H9 (cell line): Measurements from ENCODE around the gene ABCG8. TPM values are rescaled to one million over a fixed set of nuclear protein-coding genes. Genes with fewer than 3 reads are reported as not detected.

Experiments used
- DNase-seq: peaks from one replicate; pipeline ENCODE4 v3.0.0-alpha.2; 2017
- H2AFZ ChIP-seq: one replicate; pipeline ENCODE4 v1.6.1; 2013; ENCODE audit warnings: mild to moderate bottlenecking, low read length, control low read depth, moderate library complexity
- H2AK5ac ChIP-seq: 2 replicates; pipeline ENCODE4 v1.6.1; 2013; ENCODE audit warnings: low read length, control low read depth, mixed read lengths; ENCODE audit not compliant: insufficient read length
- H2BK120ac ChIP-seq: one replicate; pipeline ENCODE4 v1.6.1; 2013; ENCODE audit warnings: low read depth, mild to moderate bottlenecking, low read length, control low read depth, inconsistent platforms; ENCODE audit not compliant: poor library complexity, severe bottlenecking
- H2BK12ac ChIP-seq: 2 replicates; pipeline ENCODE4 v1.6.1; 2013; ENCODE audit warnings: low read length, control low read depth, mixed read lengths, low read depth; ENCODE audit not compliant: insufficient read length
- H2BK15ac ChIP-seq: 2 replicates; pipeline ENCODE4 v1.6.1; 2013; ENCODE audit warnings: low read depth, low read length, control low read depth
- H2BK20ac ChIP-seq: one replicate; pipeline ENCODE4 v1.6.1; 2013; ENCODE audit warnings: low read depth, mild to moderate bottlenecking, low read length, control low read depth, inconsistent platforms; ENCODE audit not compliant: poor library complexity, severe bottlenecking
- H2BK5ac ChIP-seq: 2 replicates; pipeline ENCODE4 v1.6.1; 2013; ENCODE audit warnings: low read length, control low read depth, mixed read lengths; ENCODE audit not compliant: insufficient read length
- H3K14ac ChIP-seq: 2 replicates; pipeline ENCODE4 v1.6.1; 2013; ENCODE audit warnings: low read length, control low read depth; ENCODE audit not compliant: insufficient read depth
- H3K18ac ChIP-seq: 2 replicates; pipeline ENCODE4 v1.6.1; 2013; ENCODE audit warnings: low read depth, mild to moderate bottlenecking, mixed read lengths, low read length, control low read depth; ENCODE audit not compliant: insufficient read length
- H3K23ac ChIP-seq: 2 replicates; pipeline ENCODE4 v1.6.1; 2013; ENCODE audit warnings: low read length, control low read depth, mixed read lengths, low read depth; ENCODE audit not compliant: insufficient read length
- H3K23me2 ChIP-seq: 2 replicates; pipeline ENCODE4 v1.6.1; 2013; ENCODE audit warnings: low read depth, mild to moderate bottlenecking, mixed read lengths, low read length, control low read depth; ENCODE audit not compliant: insufficient read length, poor library complexity, severe bottlenecking
- H3K27ac ChIP-seq: 2 replicates; pipeline ENCODE4 v1.5.1; 2013; ENCODE audit warnings: low read length, control low read depth, mixed read lengths, low read depth; ENCODE audit not compliant: insufficient read length
- H3K27me3 ChIP-seq: 2 replicates; pipeline ENCODE4 v1.6.1; 2013; ENCODE audit warnings: low read length, control low read depth, inconsistent platforms; ENCODE audit not compliant: insufficient read depth
- H3K4ac ChIP-seq: 2 replicates; pipeline ENCODE4 v1.6.1; 2013; ENCODE audit warnings: low read depth, mild to moderate bottlenecking, control low read depth, inconsistent platforms, low read length, moderate library complexity
- H3K4me1 ChIP-seq: 2 replicates; pipeline ENCODE4 v1.6.1; 2013; ENCODE audit warnings: low read length, control low read depth, inconsistent platforms; ENCODE audit not compliant: insufficient read depth
- H3K4me2 ChIP-seq: 2 replicates; pipeline ENCODE4 v1.6.1; 2013; ENCODE audit warnings: low read length, control low read depth, mixed read lengths; ENCODE audit not compliant: insufficient read length, insufficient read depth
- H3K56ac ChIP-seq: 2 replicates; pipeline ENCODE4 v1.6.1; 2013; ENCODE audit warnings: low read depth, mild to moderate bottlenecking, mixed read lengths, low read length, control low read depth; ENCODE audit not compliant: insufficient read length
- H3K79me1 ChIP-seq: 2 replicates; pipeline ENCODE4 v1.6.1; 2013; ENCODE audit warnings: low read depth, mild to moderate bottlenecking, moderate library complexity, low read length, control low read depth, inconsistent platforms; ENCODE audit not compliant: insufficient read depth, poor library complexity, severe bottlenecking
- H3K79me2 ChIP-seq: 2 replicates; pipeline ENCODE4 v1.6.1; 2013; ENCODE audit warnings: low read length, control low read depth, inconsistent platforms; ENCODE audit not compliant: insufficient read depth
- H3K9ac ChIP-seq: 2 replicates; pipeline ENCODE4 v1.6.1; 2013; ENCODE audit warnings: low read length, control low read depth, mixed read lengths; ENCODE audit not compliant: insufficient read length; ENCODE audit errors: extremely low read depth
- H3K9me3 ChIP-seq: one replicate; pipeline ENCODE4 v1.6.1; 2013; ENCODE audit warnings: low read depth, low read length, inconsistent platforms; ENCODE audit not compliant: control insufficient read depth
- H3T11ph ChIP-seq: one replicate; pipeline ENCODE4 v1.6.1; 2013; ENCODE audit warnings: mild to moderate bottlenecking, low read length, control low read depth, inconsistent platforms
- H4K20me1 ChIP-seq: one replicate; pipeline ENCODE4 v1.6.1; 2013; ENCODE audit not compliant: control insufficient read depth, insufficient read length, insufficient read depth
- H4K5ac ChIP-seq: 2 replicates; pipeline ENCODE4 v1.6.1; 2013; ENCODE audit warnings: low read depth, mild to moderate bottlenecking, mixed read lengths, low read length, control low read depth; ENCODE audit not compliant: insufficient read length
- H4K8ac ChIP-seq: replicated peaks from 2 replicates; pipeline ENCODE4 v1.6.1; 2013; ENCODE audit warnings: low read length, control low read depth, mixed read lengths, low read depth; ENCODE audit not compliant: insufficient read length
- H4K91ac ChIP-seq: 2 replicates; pipeline ENCODE4 v1.6.1; 2013; ENCODE audit warnings: low read depth, mild to moderate bottlenecking, moderate library complexity, mixed read lengths, low read length, control low read depth; ENCODE audit not compliant: insufficient read length
- H3K27ac Mint-ChIP-seq, 3 experiments: 2 replicates in 2 of 3; 3 replicates in 1 of 3; pipeline ENCODE4 v1.8.0; 2020 to 2021; ENCODE audit warnings: mixed read lengths in 3 of 3, mild to moderate bottlenecking in 1 of 3, moderate library complexity in 1 of 3
- H3K27me3 Mint-ChIP-seq: 2 replicates; pipeline ENCODE4 v1.8.0; 2021; ENCODE audit warnings: low read depth, mild to moderate bottlenecking, moderate library complexity, mixed read lengths
- H3K36me3 Mint-ChIP-seq, 3 experiments: 2 replicates in 2 of 3; 3 replicates in 1 of 3; pipeline ENCODE4 v1.8.0; 2020 to 2021; ENCODE audit warnings: low read depth in 3 of 3, mixed read lengths in 3 of 3; ENCODE audit not compliant: insufficient read depth in 1 of 3
- H3K4me1 Mint-ChIP-seq, 2 experiments: 2 replicates each; pipeline ENCODE4 v1.8.0; 2020; ENCODE audit warnings: mixed read lengths in 2 of 2
- H3K4me3 Mint-ChIP-seq, 2 experiments: 2 replicates in 1 of 2; 3 replicates in 1 of 2; pipeline ENCODE4 v1.8.0; 2020 to 2021; ENCODE audit warnings: mild to moderate bottlenecking in 2 of 2, mixed read lengths in 2 of 2, moderate library complexity in 1 of 2
- H3K9me3 Mint-ChIP-seq, 2 experiments: 2 replicates in 1 of 2; 3 replicates in 1 of 2; pipeline ENCODE4 v1.8.0; 2020; ENCODE audit warnings: mild to moderate bottlenecking in 2 of 2, mixed read lengths in 2 of 2, moderate library complexity in 1 of 2
- CTCF ChIP-seq: fragments of 200-600 bp; sonication (generic); conservative IDR thresholded peaks from 3 replicates; pipeline ENCODE4 v1.8.0; 2021; ENCODE audit warnings: antibody characterized with exemption, mild to moderate bottlenecking
- total RNA-seq: library from RNA; stranded (reverse); gene quantifications from 2 replicates; pipeline ENCODE4 v1.2.1, GENCODE V29; 2021

Gene ABCG8
- total RNA-seq, 1 experiment from 2014 or later = not detected

- Histone ChIP-seq H3K79me2 (no peaks in the 10 kb centered on the region), H2BK120ac (no peak overlapping the region), H3K27ac (no peak overlapping the region), H4K91ac (no peak overlapping the region), H3K4ac (no peak overlapping the region), H3K27me3 (no peaks in the 10 kb centered on the region), H3K9me3 (no peaks in the 10 kb centered on the region), H3T11ph (no peak overlapping the region), H3K4me1 (no peaks in the 10 kb centered on the region), H4K5ac (no peak overlapping the region), H3K9ac (no peak overlapping the region), H2BK15ac (no peak overlapping the region), H2BK20ac (no peak overlapping the region), H3K14ac (no peak overlapping the region), H3K56ac (no peak overlapping the region), H3K4me2 (no peak overlapping the region), H4K20me1 (no peaks in the 10 kb centered on the region), H4K8ac (no peak overlapping the region), H3K18ac (no peak overlapping the region), H2BK12ac (no peak overlapping the region), H3K79me1 (no peaks in the 10 kb centered on the region), H2BK5ac (no peak overlapping the region), H3K23me2 (no peaks in the 10 kb centered on the region), H3K23ac (no peak overlapping the region), H2AFZ (no peak overlapping the region), H2AK5ac (no peak overlapping the region)
- H3K9me3 Mint-ChIP-seq = no peaks in the 10 kb centered on the region
- H3K4me1 Mint-ChIP-seq = no peaks in the 10 kb centered on the region
- H3K36me3 Mint-ChIP-seq = no peaks in the 10 kb centered on the region
- no peak overlapping the region for H3K4me3 Mint-ChIP-seq
- H3K27ac Mint-ChIP-seq = no peak overlapping the region
- DNase-seq = no peak
- no peak for TF ChIP-seq CTCF
- H3K27me3 Mint-ChIP-seq = no peaks in the 10 kb centered on the region
These were observed 37.9 kb upstream of the ABCG8 start for GRCh38 chr2:43800894-43801293.
